ENCODE measurements around the gene PIM3. TPM values are rescaled to one million over a fixed set of nuclear protein-coding genes. Genes with fewer than 3 reads are reported as not detected.

The PIM3 gene
- total and polyA plus RNA-seq, 2 of the 8 experiments (the other 6 are each of a cell fraction or from before 2014, with no cell fraction given), result 22.6 to 30.0 TPM

DNA sequence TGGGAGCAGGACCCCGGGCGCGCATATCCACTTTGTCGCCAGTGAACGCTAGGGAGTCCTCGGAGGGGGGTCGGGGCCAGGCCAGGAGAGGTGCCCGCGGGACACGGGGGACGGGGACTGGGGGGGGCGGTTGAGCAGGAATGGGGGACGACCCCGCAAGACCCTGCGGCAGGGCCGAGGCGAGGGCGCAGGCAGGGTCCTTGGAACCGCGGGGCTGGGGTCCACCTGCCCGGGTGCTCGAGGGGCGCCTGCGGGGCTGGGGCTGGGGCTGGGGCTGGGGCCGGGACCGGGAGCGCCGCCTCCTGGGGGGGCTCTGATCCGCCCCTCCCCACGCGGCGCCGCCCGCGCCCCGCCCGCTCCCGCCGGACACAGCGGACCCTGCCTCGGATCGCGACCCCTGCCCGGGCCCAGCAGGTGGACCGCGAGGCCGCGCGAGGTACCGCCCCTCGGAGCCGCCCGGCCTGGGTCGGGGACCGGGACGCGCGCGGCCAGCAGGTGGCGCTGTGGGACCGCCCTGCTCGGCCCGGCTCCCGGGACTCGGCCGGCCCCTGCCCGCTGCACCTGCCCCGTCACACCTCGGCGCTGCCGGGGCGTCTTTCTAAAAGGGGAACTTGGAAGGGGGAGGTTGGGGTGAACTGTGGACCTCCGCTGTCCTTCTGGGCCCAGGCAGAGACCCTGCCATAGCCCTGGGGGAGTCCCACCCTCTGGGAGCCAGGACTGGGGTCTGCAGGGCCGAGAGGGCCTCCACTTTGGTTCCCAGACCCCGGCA, 31.2 kb upstream of the PIM3 start (continued):
- TF ChIP-seq, protein P1, sequence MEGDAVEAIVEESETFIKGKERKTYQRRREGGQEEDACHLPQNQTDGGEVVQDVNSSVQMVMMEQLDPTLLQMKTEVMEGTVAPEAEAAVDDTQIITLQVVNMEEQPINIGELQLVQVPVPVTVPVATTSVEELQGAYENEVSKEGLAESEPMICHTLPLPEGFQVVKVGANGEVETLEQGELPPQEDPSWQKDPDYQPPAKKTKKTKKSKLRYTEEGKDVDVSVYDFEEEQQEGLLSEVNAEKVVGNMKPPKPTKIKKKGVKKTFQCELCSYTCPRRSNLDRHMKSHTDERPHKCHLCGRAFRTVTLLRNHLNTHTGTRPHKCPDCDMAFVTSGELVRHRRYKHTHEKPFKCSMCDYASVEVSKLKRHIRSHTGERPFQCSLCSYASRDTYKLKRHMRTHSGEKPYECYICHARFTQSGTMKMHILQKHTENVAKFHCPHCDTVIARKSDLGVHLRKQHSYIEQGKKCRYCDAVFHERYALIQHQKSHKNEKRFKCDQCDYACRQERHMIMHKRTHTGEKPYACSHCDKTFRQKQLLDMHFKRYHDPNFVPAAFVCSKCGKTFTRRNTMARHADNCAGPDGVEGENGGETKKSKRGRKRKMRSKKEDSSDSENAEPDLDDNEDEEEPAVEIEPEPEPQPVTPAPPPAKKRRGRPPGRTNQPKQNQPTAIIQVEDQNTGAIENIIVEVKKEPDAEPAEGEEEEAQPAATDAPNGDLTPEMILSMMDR (IDR thresholded peaks at IDR 0.05; ENCODE audit: control extremely low read depth in 1 of 3, insufficient read depth in 1 of 3, low read depth in 1 of 3, low read length in 3 of 3), result peak; percentile 81 to 96 (median 83)
- TF ChIP-seq RFX5 (IDR thresholded peaks at IDR 0.05; ENCODE audit: borderline replicate concordance, low read depth, low read length) (no peak), EGR1 (IDR thresholded peaks at IDR 0.05; ENCODE audit: borderline replicate concordance, low read depth, low read length) (no peak), TCF12 (IDR thresholded peaks at IDR 0.05; ENCODE audit: low read depth, low read length) (no peak), BACH1 (IDR thresholded peaks at IDR 0.05; ENCODE audit: low read length) (no peak), SRF (IDR thresholded peaks at IDR 0.05; ENCODE audit: low read depth, low read length) (no peak), RAD21 (IDR thresholded peaks at IDR 0.05 in 1 of 2, conservative IDR thresholded peaks at IDR 0.05 in 1 of 2; ENCODE audit: low read depth in 2 of 2, low read length in 2 of 2) (peak; percentile 76 to 96), BRCA1 (IDR thresholded peaks at IDR 0.05; ENCODE audit: low read depth, low read length) (no peak), GABPA (IDR thresholded peaks at IDR 0.05; ENCODE audit: borderline replicate concordance, insufficient read depth, low read length) (peak; percentile 61; the same call in 1 of the 2 replicates)
- TF ChIP-seq, protein P2, sequence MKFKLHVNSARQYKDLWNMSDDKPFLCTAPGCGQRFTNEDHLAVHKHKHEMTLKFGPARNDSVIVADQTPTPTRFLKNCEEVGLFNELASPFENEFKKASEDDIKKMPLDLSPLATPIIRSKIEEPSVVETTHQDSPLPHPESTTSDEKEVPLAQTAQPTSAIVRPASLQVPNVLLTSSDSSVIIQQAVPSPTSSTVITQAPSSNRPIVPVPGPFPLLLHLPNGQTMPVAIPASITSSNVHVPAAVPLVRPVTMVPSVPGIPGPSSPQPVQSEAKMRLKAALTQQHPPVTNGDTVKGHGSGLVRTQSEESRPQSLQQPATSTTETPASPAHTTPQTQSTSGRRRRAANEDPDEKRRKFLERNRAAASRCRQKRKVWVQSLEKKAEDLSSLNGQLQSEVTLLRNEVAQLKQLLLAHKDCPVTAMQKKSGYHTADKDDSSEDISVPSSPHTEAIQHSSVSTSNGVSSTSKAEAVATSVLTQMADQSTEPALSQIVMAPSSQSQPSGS (IDR thresholded peaks at IDR 0.05; ENCODE audit: low read length), result no peak
- TF ChIP-seq, protein P3, sequence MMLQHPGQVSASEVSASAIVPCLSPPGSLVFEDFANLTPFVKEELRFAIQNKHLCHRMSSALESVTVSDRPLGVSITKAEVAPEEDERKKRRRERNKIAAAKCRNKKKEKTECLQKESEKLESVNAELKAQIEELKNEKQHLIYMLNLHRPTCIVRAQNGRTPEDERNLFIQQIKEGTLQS (IDR thresholded peaks at IDR 0.05; ENCODE audit: insufficient read depth, low read depth, low read length), result no peak

Data from H1 (cell line).